Upper lobe of left lung (tissue), 6 donors: ENCODE results near the gene GPC5. TPM values are rescaled to one million over a fixed set of nuclear protein-coding genes. Genes with fewer than 3 reads are reported as not detected.

Source experiments
- ATAC-seq, 2 donors: fragments of 200-7000 bp; cut with Tn5 transposase; one replicate each; pipeline ENCODE4 v1.9.1; 2022; ENCODE audit warnings: mild to moderate bottlenecking in 2 of 2, moderate library complexity in 2 of 2; ENCODE audit not compliant: low FRiP score in 2 of 2
- DNase-seq, 2 donors: peaks; one replicate each; pipeline ENCODE4 v3.0.0-alpha.2; 2019 to 2020
- H3K27ac ChIP-seq, 4 donors: fragments of 200-600 bp; sonication (generic); one replicate each; pipeline ENCODE4 v1.5.1; 2016 to 2019
- H3K27me3 ChIP-seq, 4 donors: fragments of 200-600 bp; sonication (generic); one replicate each; pipeline ENCODE4 v1.5.1; 2017 to 2019
- H3K36me3 ChIP-seq, 4 donors: fragments of 200-600 bp; sonication (generic); one replicate each; pipeline ENCODE4 v1.5.1; 2016 to 2019
- H3K4me1 ChIP-seq, 4 donors: fragments of 200-600 bp; sonication (generic); one replicate each; pipeline ENCODE4 v1.5.1; 2018 to 2019
- H3K4me3 ChIP-seq, 4 donors: fragments of 200-600 bp; sonication (generic); one replicate each; pipeline ENCODE4 v1.5.1; 2017 to 2019; ENCODE audit warnings: mild to moderate bottlenecking in 2 of 4, moderate library complexity in 1 of 4
- H3K9me3 ChIP-seq, 4 donors: fragments of 200-600 bp; sonication (generic); one replicate each; pipeline ENCODE4 v1.5.1; 2018 to 2019
- EP300 ChIP-seq, 4 donors: sonication (generic); formaldehyde crosslinking; IDR thresholded peaks; one replicate each; pipeline ENCODE4 v1.5.1; 2017; ENCODE audit warnings: antibody characterized with exemption in 4 of 4, control low read depth in 2 of 4
- POLR2A ChIP-seq, 4 donors: fragments of 450-650 bp; IDR thresholded peaks; one replicate each; pipeline ENCODE4 v1.5.1; 2016 to 2017; ENCODE audit warnings: antibody characterized with exemption in 4 of 4, mild to moderate bottlenecking in 2 of 4
- POLR2AphosphoS5 ChIP-seq, 2 donors: sonication (generic); formaldehyde crosslinking; IDR thresholded peaks; one replicate each; pipeline ENCODE4 v1.5.1; 2017; ENCODE audit warnings: antibody characterized with exemption in 2 of 2
- WGBS, 2 donors: methylation state at CpG; one replicate each; pipeline ENCODE4 v1.1.5; 2017 to 2018; 5-methylcytosine and 5-hydroxymethylcytosine counted together
- total RNA-seq, 6 donors: library from RNA; depleted of rRNA in 4 of 6; stranded (reverse); fragments of >200 nt in 4 of 6; gene quantifications; one replicate each; pipeline versions ENCODE4 v1.1.0 to v1.2.1, GENCODE V29; 2016 to 2021
- TF ChIP-seq, protein P1 (sequence below), 6 experiments: fragments of 450-650 bp in 4 of 6; fragments of 200-600 bp in 2 of 6; sonication (generic) in 2 of 6; IDR thresholded peaks; one replicate each; pipeline ENCODE4 v1.5.1; 2016 to 2019; ENCODE audit warnings: antibody characterized with exemption in 6 of 6
- donor health status: DM: no; HTN: no; CAD: no; lungs with moderate emphysema.
- donor health status: DM: no; HTN: yes; CAD: no; lungs with severe emphysema.

Gene GPC5
- total RNA-seq, 6 donors from 2014 or later: 7.6 to 51.4 (median 12.8) TPM

DNA sequence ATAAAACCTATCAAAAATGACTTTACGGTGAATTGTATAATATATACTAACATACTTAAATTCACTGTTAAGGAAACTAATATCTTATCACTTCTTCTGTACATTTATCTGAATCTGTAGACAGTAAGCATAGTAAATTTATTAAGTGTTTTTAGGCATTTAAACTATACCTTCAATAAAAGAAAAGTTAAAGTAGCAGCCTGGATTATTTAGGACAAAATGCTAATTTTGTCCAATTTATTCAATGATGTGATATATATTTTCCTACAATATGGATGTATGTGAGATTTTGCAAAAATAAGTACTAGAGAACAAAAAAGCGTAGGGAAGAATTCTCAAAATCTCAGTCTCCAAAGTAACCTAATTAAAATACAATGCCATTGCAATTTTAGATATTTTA lies 299.9 kb downstream of the GPC5 start:
- ATAC-seq: no peak
- Histone ChIP-seq H3K36me3 (no peaks in the 10 kb centered on the region), H3K27ac (no peak overlapping the region), H3K9me3 (no peaks in the 10 kb centered on the region), H3K4me3 (no peak overlapping the region), H3K27me3 (no peaks in the 10 kb centered on the region), H3K4me1 (no peaks in the 10 kb centered on the region)
- no peak for DNase-seq
- TF ChIP-seq POLR2A (IDR thresholded peaks at IDR 0.05) (no peak), POLR2AphosphoS5 (IDR thresholded peaks at IDR 0.05) (no peak), EP300 (IDR thresholded peaks at IDR 0.05) (no peak)
- TF ChIP-seq, protein P1, sequence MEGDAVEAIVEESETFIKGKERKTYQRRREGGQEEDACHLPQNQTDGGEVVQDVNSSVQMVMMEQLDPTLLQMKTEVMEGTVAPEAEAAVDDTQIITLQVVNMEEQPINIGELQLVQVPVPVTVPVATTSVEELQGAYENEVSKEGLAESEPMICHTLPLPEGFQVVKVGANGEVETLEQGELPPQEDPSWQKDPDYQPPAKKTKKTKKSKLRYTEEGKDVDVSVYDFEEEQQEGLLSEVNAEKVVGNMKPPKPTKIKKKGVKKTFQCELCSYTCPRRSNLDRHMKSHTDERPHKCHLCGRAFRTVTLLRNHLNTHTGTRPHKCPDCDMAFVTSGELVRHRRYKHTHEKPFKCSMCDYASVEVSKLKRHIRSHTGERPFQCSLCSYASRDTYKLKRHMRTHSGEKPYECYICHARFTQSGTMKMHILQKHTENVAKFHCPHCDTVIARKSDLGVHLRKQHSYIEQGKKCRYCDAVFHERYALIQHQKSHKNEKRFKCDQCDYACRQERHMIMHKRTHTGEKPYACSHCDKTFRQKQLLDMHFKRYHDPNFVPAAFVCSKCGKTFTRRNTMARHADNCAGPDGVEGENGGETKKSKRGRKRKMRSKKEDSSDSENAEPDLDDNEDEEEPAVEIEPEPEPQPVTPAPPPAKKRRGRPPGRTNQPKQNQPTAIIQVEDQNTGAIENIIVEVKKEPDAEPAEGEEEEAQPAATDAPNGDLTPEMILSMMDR (IDR thresholded peaks at IDR 0.05): no peak
- 91 to 97% methylated on average over 2 of the region's 2 CpGs for WGBS, 2 donors

DNA sequence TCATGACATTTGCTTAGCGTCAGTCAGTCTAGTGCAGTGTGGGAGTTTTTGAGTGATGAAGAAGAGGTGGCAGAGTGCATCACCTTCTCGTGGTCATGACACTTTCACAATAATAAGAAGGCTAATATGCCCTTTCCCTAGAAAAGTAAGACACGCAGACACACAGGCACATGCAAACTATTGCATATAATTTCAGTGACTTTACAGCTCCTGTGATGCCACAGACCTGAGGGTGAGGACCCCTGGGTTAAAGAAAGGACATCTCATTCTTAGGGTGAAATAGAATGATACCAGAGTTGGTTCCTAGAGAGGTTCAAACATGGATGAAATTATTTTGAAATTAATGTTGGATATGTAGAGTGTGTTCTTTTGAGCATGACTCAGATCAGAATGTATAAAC lies 300.3 kb downstream of the GPC5 start:
- DNase-seq (no peak), ATAC-seq (no peak)
- H3K4me3 ChIP-seq: no peak overlapping the region
- 86 to 90% methylated on average over 3 of the region's 3 CpGs for WGBS, 2 donors
- H3K27ac ChIP-seq: no peak overlapping the region
- H3K4me1 ChIP-seq: no peaks in the 10 kb centered on the region
- no peak for TF ChIP-seq EP300 (IDR thresholded peaks at IDR 0.05)
- no peak for TF ChIP-seq POLR2A (IDR thresholded peaks at IDR 0.05)
- TF ChIP-seq POLR2AphosphoS5 (IDR thresholded peaks at IDR 0.05): no peak
- TF ChIP-seq, protein P1 (IDR thresholded peaks at IDR 0.05): no peak
- no peaks in the 10 kb centered on the region for H3K36me3 ChIP-seq
- no peaks in the 10 kb centered on the region for H3K27me3 ChIP-seq
- no peaks in the 10 kb centered on the region for H3K9me3 ChIP-seq

DNA sequence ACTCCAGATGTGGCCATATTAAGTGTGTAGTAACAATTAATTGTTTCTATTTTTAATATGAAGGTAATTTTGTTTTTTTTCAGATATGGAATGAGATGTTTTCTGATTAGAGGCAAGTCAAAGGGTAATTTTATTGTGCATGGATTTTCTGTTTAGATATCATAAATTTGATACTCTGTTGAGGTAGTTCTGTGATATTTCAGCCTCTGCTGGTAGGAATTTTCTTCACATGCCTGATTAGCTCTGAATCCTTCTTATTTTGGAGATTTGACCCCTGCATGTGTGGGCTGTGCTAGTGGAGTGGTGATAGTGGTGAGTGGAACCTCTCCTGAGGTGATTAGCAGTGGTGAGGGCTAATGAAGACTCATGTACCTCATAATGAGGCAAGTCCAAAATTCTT lies 301.4 kb downstream of the GPC5 start:
- Histone ChIP-seq H3K27me3 (no peaks in the 10 kb centered on the region), H3K27ac (no peak overlapping the region), H3K36me3 (no peaks in the 10 kb centered on the region), H3K9me3 (no peaks in the 10 kb centered on the region), H3K4me1 (no peaks in the 10 kb centered on the region), H3K4me3 (no peak overlapping the region)
- ATAC-seq (no peak), DNase-seq (no peak)
- TF ChIP-seq, protein P1 (IDR thresholded peaks at IDR 0.05): no peak
- TF ChIP-seq POLR2A (IDR thresholded peaks at IDR 0.05): no peak
- TF ChIP-seq EP300 (IDR thresholded peaks at IDR 0.05): no peak
- no peak for TF ChIP-seq POLR2AphosphoS5 (IDR thresholded peaks at IDR 0.05)

DNA sequence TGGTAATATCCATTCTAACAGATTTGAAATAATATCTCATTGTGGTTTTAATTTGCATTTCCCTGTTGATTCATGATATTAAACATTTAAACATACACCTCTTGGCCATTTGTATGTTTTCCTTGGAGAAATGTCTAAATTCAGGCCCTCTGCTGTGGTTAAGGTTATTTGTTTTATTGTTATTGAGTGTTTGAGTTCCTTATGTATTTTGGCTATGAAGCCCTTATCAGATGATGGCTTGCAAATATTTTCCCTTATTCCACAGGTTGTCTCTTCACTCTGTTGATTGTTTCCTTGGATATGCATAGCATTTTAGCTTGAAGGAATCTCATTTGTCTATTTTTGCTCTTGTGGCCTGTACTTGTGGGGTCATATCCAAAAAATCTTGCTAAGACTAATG lies 303.6 kb downstream of the GPC5 start:
- no peaks in the 10 kb centered on the region for H3K27me3 ChIP-seq
- H3K4me1 ChIP-seq: no peaks in the 10 kb centered on the region
- TF ChIP-seq, protein P1 (IDR thresholded peaks at IDR 0.05): no peak
- no peak for TF ChIP-seq POLR2A (IDR thresholded peaks at IDR 0.05)
- TF ChIP-seq EP300 (IDR thresholded peaks at IDR 0.05): no peak
- TF ChIP-seq POLR2AphosphoS5 (IDR thresholded peaks at IDR 0.05): no peak
- no peak overlapping the region for H3K27ac ChIP-seq
- ATAC-seq (no peak), DNase-seq (no peak)
- no peaks in the 10 kb centered on the region for H3K36me3 ChIP-seq
- no peak overlapping the region for H3K4me3 ChIP-seq
- H3K9me3 ChIP-seq: no peaks in the 10 kb centered on the region

DNA sequence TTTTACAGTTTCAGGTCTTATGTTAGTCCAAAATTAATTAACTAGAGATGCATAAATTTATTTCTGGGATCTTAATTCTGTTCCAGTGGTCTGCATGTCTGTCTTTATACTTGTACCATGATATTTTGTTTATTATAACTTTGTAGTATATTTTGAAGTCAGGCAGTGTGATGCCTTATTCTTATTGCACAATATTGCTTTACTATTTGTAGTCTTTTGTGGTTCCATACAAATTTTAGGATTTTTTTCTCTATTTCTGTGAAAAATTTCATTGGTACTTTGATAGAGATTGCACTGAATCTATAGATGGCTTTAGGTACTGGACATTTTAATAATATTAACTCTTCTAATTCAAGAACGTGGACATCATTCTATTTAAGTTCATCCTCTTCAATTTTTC lies 304.0 kb downstream of the GPC5 start:
- Histone ChIP-seq H3K27me3 (no peaks in the 10 kb centered on the region), H3K27ac (no peak overlapping the region), H3K9me3 (no peaks in the 10 kb centered on the region), H3K4me1 (no peaks in the 10 kb centered on the region), H3K36me3 (no peaks in the 10 kb centered on the region), H3K4me3 (no peak overlapping the region)
- ATAC-seq (no peak), DNase-seq (no peak)
- TF ChIP-seq POLR2A (IDR thresholded peaks at IDR 0.05) (no peak), EP300 (IDR thresholded peaks at IDR 0.05) (no peak), POLR2AphosphoS5 (IDR thresholded peaks at IDR 0.05) (no peak)
- TF ChIP-seq, protein P1 (IDR thresholded peaks at IDR 0.05): no peak
- 65 to 68% methylated on average over 1 of the region's 1 CpG for WGBS, 2 donors
